IPS DF 6.9 (cell line): ENCODE data around the gene ETV3L.
A peak's percentile ranks its signal among the peaks of the same experiment; 100 is the strongest.

ENCODE experiments used
- DNase-seq: peaks from one replicate; pipeline ENCODE4 v3.0.0-alpha.2; 2013; ENCODE audit warnings: low read depth, low spot score
- H3K27ac ChIP-seq: one replicate; pipeline ENCODE4 v1.5.1; 2013; ENCODE audit warnings: low read length, control low read depth
- H3K27me3 ChIP-seq: 2 replicates; pipeline ENCODE4 v1.6.1; 2013; ENCODE audit warnings: mild to moderate bottlenecking, low read length; ENCODE audit not compliant: control insufficient read depth, insufficient read depth
- H3K36me3 ChIP-seq: 2 replicates; pipeline ENCODE4 v1.6.1; 2013; ENCODE audit warnings: low read length; ENCODE audit not compliant: control insufficient read depth, insufficient read depth
- H3K4me1 ChIP-seq: 2 replicates; pipeline ENCODE4 v1.6.1; 2013; ENCODE audit warnings: low read length; ENCODE audit not compliant: control insufficient read depth, insufficient read depth
- H3K4me3 ChIP-seq: 2 replicates; pipeline ENCODE4 v1.5.1; 2013; ENCODE audit warnings: mild to moderate bottlenecking, low read length
- H3K9me3 ChIP-seq: 2 replicates; pipeline ENCODE4 v1.6.1; 2013; ENCODE audit warnings: low read length, inconsistent platforms; ENCODE audit not compliant: control insufficient read depth, insufficient read depth
- WGBS: extraction: QIAGEN DNeasy Blood & Tissue Kit; methylation state at CpG from one replicate; pipeline ENCODE4 v1.1.7; 2013; ENCODE audit warnings: mixed read lengths, missing lambda C conversion rate; ENCODE audit not compliant: insufficient read length, insufficient coverage; 5-methylcytosine and 5-hydroxymethylcytosine counted together

Gene ETV3L

GRCh38 chr1:157095091-157095490, 4.5 kb downstream of the ETV3L start:
- Histone ChIP-seq H3K4me1 (no peaks in the 10 kb centered on the region; the same call in 1 of the 2 replicates), H3K27me3 (no peaks in the 10 kb centered on the region), H3K36me3 (no peaks in the 10 kb centered on the region), H3K4me3 (no peak overlapping the region), H3K9me3 (no peaks in the 10 kb centered on the region), H3K27ac (no peak overlapping the region)
- no peak for DNase-seq
- WGBS = no CpG with 5 or more reads among the region's 4 CpGs

DNA sequence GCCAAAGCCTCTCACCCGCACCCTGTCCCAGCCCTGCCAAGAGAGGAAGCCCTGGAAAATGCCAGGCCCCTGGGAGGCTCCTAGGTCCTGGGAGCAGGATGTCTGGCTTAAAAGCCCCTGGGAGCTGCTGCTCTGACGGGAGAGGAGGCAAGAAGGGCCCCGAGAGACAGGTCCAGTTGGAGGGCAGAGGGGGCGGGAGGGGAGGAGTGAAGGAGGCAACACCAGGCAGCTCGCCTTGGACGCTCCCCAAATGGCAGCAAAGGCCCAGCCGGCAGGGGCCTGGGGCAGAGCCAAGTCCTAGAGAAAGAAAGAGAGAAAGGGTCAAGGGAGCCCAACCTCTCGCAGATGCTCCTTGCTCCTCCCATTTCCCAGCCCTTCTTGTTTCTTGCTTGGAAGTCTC, 6.8 kb downstream of the ETV3L start:
- Histone ChIP-seq H3K27ac (no peak overlapping the region), H3K27me3 (no peaks in the 10 kb centered on the region), H3K9me3 (no peaks in the 10 kb centered on the region), H3K36me3 (no peaks in the 10 kb centered on the region), H3K4me3 (no peak overlapping the region), H3K4me1 (no peaks in the 10 kb centered on the region; the same call in 1 of the 2 replicates)
- DNase-seq = no peak
- no CpG with 5 or more reads among the region's 8 CpGs for WGBS

- no peak for DNase-seq
- no CpG with 5 or more reads among the region's 4 CpGs for WGBS
- no peak overlapping the region for H3K27ac ChIP-seq
- no peaks in the 10 kb centered on the region for H3K27me3 ChIP-seq
- H3K4me3 ChIP-seq = no peak overlapping the region
- no peaks in the 10 kb centered on the region; the same call in 1 of the 2 replicates for H3K4me1 ChIP-seq
- no peaks in the 10 kb centered on the region for H3K9me3 ChIP-seq
- H3K36me3 ChIP-seq = no peaks in the 10 kb centered on the region
Measured at GRCh38 chr1:157091668-157092273, 7.8 kb downstream of the ETV3L start.

- WGBS = no CpG with 5 or more reads among the region's 4 CpGs
- DNase-seq = no peak
- Histone ChIP-seq H3K4me3 (no peak overlapping the region), H3K4me1 (no peaks in the 10 kb centered on the region; the same call in 1 of the 2 replicates), H3K27me3 (no peaks in the 10 kb centered on the region), H3K36me3 (no peaks in the 10 kb centered on the region), H3K9me3 (no peaks in the 10 kb centered on the region), H3K27ac (no peak overlapping the region)
Measured at GRCh38 chr1:157091186-157091585, 8.4 kb downstream of the ETV3L start.

DNA sequence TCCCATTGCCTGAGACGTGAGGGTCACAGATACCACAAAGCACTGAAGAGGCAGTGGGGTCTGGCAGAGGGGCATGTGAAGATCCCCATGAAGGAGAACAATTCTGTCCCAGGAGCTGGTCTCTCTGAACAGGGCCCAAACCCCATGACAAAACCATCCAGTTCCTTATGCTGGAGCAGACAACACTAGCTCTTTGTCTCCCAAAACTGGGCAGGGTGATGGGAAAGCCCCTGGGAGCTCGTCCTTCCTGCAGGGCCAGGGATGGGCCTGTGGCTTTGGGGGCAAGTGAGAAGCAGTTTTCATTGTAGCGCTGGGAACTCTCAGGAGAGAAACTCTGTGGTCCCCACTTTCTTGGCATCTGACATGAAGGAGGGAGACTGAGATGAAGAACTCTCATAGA, 8.8 kb downstream of the ETV3L start:
- Histone ChIP-seq H3K27me3 (no peaks in the 10 kb centered on the region), H3K36me3 (no peaks in the 10 kb centered on the region), H3K4me3 (no peak overlapping the region), H3K4me1 (no peaks in the 10 kb centered on the region; the same call in 1 of the 2 replicates), H3K27ac (no peak overlapping the region), H3K9me3 (no peaks in the 10 kb centered on the region)
- no peak for DNase-seq
- WGBS = no CpG with 5 or more reads among the region's 3 CpGs

- Histone ChIP-seq H3K36me3 (no peaks in the 10 kb centered on the region), H3K27ac (no peak overlapping the region), H3K4me3 (no peak overlapping the region), H3K9me3 (no peaks in the 10 kb centered on the region), H3K4me1 (no peaks in the 10 kb centered on the region; the same call in 1 of the 2 replicates), H3K27me3 (no peaks in the 10 kb centered on the region)
- peak; percentile 85 for DNase-seq
- WGBS = no CpG with 5 or more reads among the region's 10 CpGs
Measured at GRCh38 chr1:157090196-157090647, 9.4 kb downstream of the ETV3L start.

GRCh38 chr1:157089789-157090188, 9.8 kb downstream of the ETV3L start:
- Histone ChIP-seq H3K36me3 (no peaks in the 10 kb centered on the region), H3K4me3 (no peak overlapping the region), H3K4me1 (no peaks in the 10 kb centered on the region; the same call in 1 of the 2 replicates), H3K27ac (no peak overlapping the region), H3K27me3 (no peaks in the 10 kb centered on the region), H3K9me3 (no peaks in the 10 kb centered on the region)
- no CpG with 5 or more reads among the region's 9 CpGs for WGBS
- DNase-seq = no peak

GRCh38 chr1:157088607-157089006, 11.0 kb downstream of the ETV3L start:
- no peak overlapping the region for H3K27ac ChIP-seq
- H3K4me3 ChIP-seq = no peak overlapping the region
- no peaks in the 10 kb centered on the region for H3K27me3 ChIP-seq
- DNase-seq = no peak
- H3K36me3 ChIP-seq = no peaks in the 10 kb centered on the region
- no peaks in the 10 kb centered on the region for H3K9me3 ChIP-seq
- H3K4me1 ChIP-seq = no peaks in the 10 kb centered on the region; the same call in 1 of the 2 replicates

DNA sequence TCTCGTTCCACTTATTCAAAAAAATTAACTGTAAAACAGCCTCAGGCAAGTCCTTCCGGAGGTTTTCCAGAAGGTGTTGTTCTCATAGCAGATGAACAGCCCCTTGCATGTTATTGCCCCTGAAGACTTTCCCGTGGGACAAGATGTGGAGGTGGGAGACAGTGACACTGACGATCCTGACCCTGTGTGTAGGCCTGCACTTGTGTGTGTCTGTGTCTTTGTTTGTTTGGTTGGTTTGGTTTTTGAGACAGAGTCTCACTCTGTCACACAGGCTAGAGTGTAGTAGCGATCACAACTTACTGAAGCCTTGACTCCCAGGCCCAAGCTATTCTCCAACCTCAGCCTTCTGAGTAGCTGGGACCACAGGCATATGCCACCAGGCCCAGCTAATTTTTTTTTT, 12.6 kb downstream of the ETV3L start:
- no peaks in the 10 kb centered on the region for H3K36me3 ChIP-seq
- H3K4me3 ChIP-seq = no peak overlapping the region
- H3K9me3 ChIP-seq = no peaks in the 10 kb centered on the region
- WGBS = no CpG with 5 or more reads among the region's 5 CpGs
- no peaks in the 10 kb centered on the region; the same call in 1 of the 2 replicates for H3K4me1 ChIP-seq
- no peak for DNase-seq
- H3K27me3 ChIP-seq = no peaks in the 10 kb centered on the region
- H3K27ac ChIP-seq = no peak overlapping the region

GRCh38 chr1:157086299-157086698, 13.3 kb downstream of the ETV3L start:
- H3K9me3 ChIP-seq = no peaks in the 10 kb centered on the region
- H3K27me3 ChIP-seq = no peaks in the 10 kb centered on the region
- H3K4me1 ChIP-seq = no peaks in the 10 kb centered on the region; the same call in 1 of the 2 replicates
- no peak overlapping the region for H3K4me3 ChIP-seq
- no CpG with 5 or more reads among the region's 6 CpGs for WGBS
- DNase-seq = no peak
- no peaks in the 10 kb centered on the region for H3K36me3 ChIP-seq
- no peak overlapping the region for H3K27ac ChIP-seq

- Histone ChIP-seq H3K27me3 (no peaks in the 10 kb centered on the region), H3K36me3 (no peaks in the 10 kb centered on the region), H3K4me1 (no peaks in the 10 kb centered on the region; the same call in 1 of the 2 replicates), H3K27ac (no peak overlapping the region), H3K4me3 (no peak overlapping the region), H3K9me3 (no peaks in the 10 kb centered on the region)
- WGBS = no CpG with 5 or more reads among the region's 5 CpGs
- no peak for DNase-seq
Measured at GRCh38 chr1:157085421-157085820, 14.2 kb downstream of the ETV3L start.
